GM12878 (cell line): Measurements from ENCODE around the gene PKD1. TPM values are rescaled to one million over a fixed set of nuclear protein-coding genes. Genes with fewer than 3 reads are reported as not detected.

Source experiments
- ATAC-seq: fragments of 200-7000 bp; cut with Tn5 transposase; 3 replicates; pipeline ENCODE4 v1.9.1; 2020; ENCODE audit warnings: mild to moderate bottlenecking, moderate library complexity
- BruUV-seq: library from RNA; stranded (reverse); fragments of 400-500 nt; replicated peaks from 2 replicates; lab custom pipeline; 2021; lab: Mats Ljungman, UMichigan
- CTCF ChIA-PET: fragments of 300-600 bp; sonication (Branson Sonifier 250); formaldehyde crosslinking; extraction: SDS; loops from one replicate; lab custom pipeline; 2021; ENCODE audit warnings: inconsistent platforms; lab: Yijun Ruan, JAX
- POLR2A ChIA-PET: fragments of 350-600 bp; formaldehyde crosslinking; extraction: SDS; loops from one replicate; lab custom pipeline; 2021; ENCODE audit warnings: inconsistent platforms; lab: Charles Lee
- RAD21 ChIA-PET: fragments of 300-600 bp; sonication (Branson Sonifier 250); formaldehyde crosslinking; loops from one replicate; lab custom pipeline; 2023; ENCODE audit warnings: antibody characterized with exemption; ENCODE audit not compliant: unreplicated experiment; lab: Charles Lee
- SMC1A ChIA-PET: fragments of 300-600 bp; sonication (Branson Sonifier 250); formaldehyde crosslinking; loops from one replicate; lab custom pipeline; 2023; ENCODE audit not compliant: unreplicated experiment, uncharacterized antibody; lab: Charles Lee
- DNase-seq: peaks from one replicate; pipeline ENCODE4 v3.0.0-alpha.2; 2011; ENCODE audit warnings: low read depth, low spot score
- FAIRE-seq: peaks from 3 replicates; lab custom pipeline; 2011; peaks lifted over from hg19 to GRCh38; lab: Jason Lieb, UNC
- H2AFZ ChIP-seq: 2 replicates; pipeline ENCODE4 v1.6.0; 2011; ENCODE audit warnings: low read depth, low read length, control low read depth; ENCODE audit not compliant: control insufficient read depth
- H3K27ac ChIP-seq: 2 replicates; pipeline ENCODE4 v1.5.1; 2011; ENCODE audit warnings: control low read depth; ENCODE audit not compliant: control insufficient read depth, insufficient read depth
- H3K27me3 ChIP-seq, 2 experiments: replicated peaks in 1 of 2; 2 replicates each; pipeline versions ENCODE4 v1.6.0 to v1.6.1; 2011; ENCODE audit warnings: low read length in 1 of 2; ENCODE audit not compliant: control insufficient read depth in 2 of 2, insufficient read depth in 2 of 2
- H3K36me3 ChIP-seq, 2 experiments: 2 replicates each; pipeline ENCODE4 v1.5.1; 2011; ENCODE audit warnings: low read length in 1 of 2; ENCODE audit not compliant: control insufficient read depth in 2 of 2, insufficient read depth in 2 of 2
- H3K4me1 ChIP-seq: 2 replicates; pipeline ENCODE4 v1.6.1; 2011; ENCODE audit warnings: mild to moderate bottlenecking, low read length, moderate library complexity, mixed read lengths; ENCODE audit not compliant: control insufficient read depth, insufficient read depth
- H3K4me2 ChIP-seq: 2 replicates; pipeline ENCODE4 v1.6.0; 2011; ENCODE audit warnings: control low read depth; ENCODE audit not compliant: control insufficient read depth, insufficient read depth
- H3K4me3 ChIP-seq: fragments of 200-600 bp; sonication (generic); 2 replicates; pipeline ENCODE4 v1.5.1; 2016
- H3K79me2 ChIP-seq: 2 replicates; pipeline ENCODE4 v1.6.0; 2011; ENCODE audit warnings: low read length; ENCODE audit not compliant: control insufficient read depth, insufficient read depth
- H3K9ac ChIP-seq: 2 replicates; pipeline ENCODE4 v1.8.0; 2011; ENCODE audit warnings: low read length, control low read depth, mixed read lengths; ENCODE audit not compliant: control insufficient read depth, insufficient read depth
- H3K9me3 ChIP-seq: replicated peaks from 3 replicates; pipeline ENCODE4 v1.5.1; 2011; ENCODE audit warnings: mild to moderate bottlenecking, low read length; ENCODE audit not compliant: control insufficient read depth, insufficient read depth
- H4K20me1 ChIP-seq: 2 replicates; pipeline ENCODE4 v1.6.0; 2011; ENCODE audit not compliant: control insufficient read depth, insufficient read depth
- BHLHE40 ChIP-seq, 2 experiments: fragments of 450-650 bp in 1 of 2; IDR thresholded peaks; 2 replicates each; pipeline ENCODE4 v1.6.1; 2011 to 2017; ENCODE audit warnings: low read depth in 2 of 2, borderline replicate concordance in 1 of 2, improper control_type of control experiment in 1 of 2, low read length in 1 of 2, mild to moderate bottlenecking in 1 of 2
- EZH2 ChIP-seq: IDR thresholded peaks from 2 replicates; pipeline ENCODE4 v1.6.1; 2012; ENCODE audit warnings: low read depth, mild to moderate bottlenecking, control low read depth, inconsistent platforms, low read length, borderline replicate concordance; ENCODE audit not compliant: control insufficient read depth
- MEF2B ChIP-seq: fragments of 450-650 bp; IDR thresholded peaks from 2 replicates; pipeline ENCODE4 v1.6.1; 2018; ENCODE audit warnings: mild to moderate bottlenecking, moderate library complexity; ENCODE audit not compliant: partially characterized antibody, poor library complexity, severe bottlenecking
- NKRF ChIP-seq: fragments of 450-650 bp; conservative IDR thresholded peaks from 2 replicates; pipeline ENCODE4 v1.6.1; 2017; ENCODE audit warnings: mild to moderate bottlenecking, moderate library complexity
- SMARCA5 ChIP-seq: fragments of 450-650 bp; IDR thresholded peaks from 2 replicates; pipeline ENCODE4 v1.6.1; 2017; ENCODE audit warnings: mild to moderate bottlenecking
- TCF12 ChIP-seq: IDR thresholded peaks from 2 replicates; pipeline ENCODE4 v1.6.1; 2011; ENCODE audit warnings: low read depth, mild to moderate bottlenecking, low read length
- ZNF687 ChIP-seq: fragments of 450-650 bp; IDR thresholded peaks from 2 replicates; pipeline ENCODE4 v1.6.1; 2017; ENCODE audit warnings: mild to moderate bottlenecking, moderate library complexity
- WGBS: methylation state at CpG from one replicate; pipeline ENCODE4 v1.1.6; 2016; ENCODE audit warnings: low lambda C conversion rate; ENCODE audit not compliant: insufficient replicate concordance, insufficient coverage; ENCODE audit errors: missing lambda C conversion rate; 5-methylcytosine and 5-hydroxymethylcytosine counted together
- in situ Hi-C: fragments of 300-500 bp; cut with MboI; formaldehyde crosslinking; loops from 9 replicates; pipeline ENCODE4 v1.14.3; 2018; ENCODE audit warnings: mixed read lengths
- intact Hi-C: fragments of 100-400 bp; cut with micrococcal nuclease; formaldehyde crosslinking; loops from one replicate; pipeline ENCODE4 v1.14.2; 2022; ENCODE audit not compliant: unreplicated experiment
- polyA plus RNA-seq, 11 experiments: library from polyadenylated mRNA; depleted of rRNA in 4 of 11; unstranded in 6 of 11; stranded (reverse) in 5 of 11; fragments of >200 nt; fragmentation: Nextera tagmentation in 4 of 11; fragmentation: Illumina TruSeq in 1 of 11; extraction: Ambion mirVana in 4 of 11; extraction: Trizol in 1 of 11; gene quantifications; 1 replicate in 1 of 11; 2 replicates in 10 of 11; pipeline versions ENCODE4 v1.2.1 to v1.2.3, GENCODE V29; 2011 to 2016; ENCODE audit warnings: inconsistent platforms in 2 of 11, missing spikeins in 2 of 11, low read depth in 1 of 11
- total RNA-seq, 4 experiments: library from RNA; depleted of rRNA in 3 of 4; stranded (reverse); fragments of >200 nt in 3 of 4; fragmentation: Illumina TruSeq in 1 of 4; extraction: Trizol in 1 of 4; gene quantifications; 2 replicates each; pipeline versions ENCODE4 v1.2.1 to v1.2.3, GENCODE V29; 2013 to 2021
- TF ChIP-seq, protein P1 (sequence below): IDR thresholded peaks from 2 replicates; pipeline ENCODE4 v1.6.1; 2011; ENCODE audit warnings: mild to moderate bottlenecking, low read depth, low read length, moderate library complexity; ENCODE audit not compliant: insufficient replicate concordance

The PKD1 gene
- total and polyA plus RNA-seq, 10 of the 15 experiments (the other 5 are each of a cell fraction or from before 2014, with no cell fraction given), result 0.11 to 62.0 (median 6.1) TPM

DNA sequence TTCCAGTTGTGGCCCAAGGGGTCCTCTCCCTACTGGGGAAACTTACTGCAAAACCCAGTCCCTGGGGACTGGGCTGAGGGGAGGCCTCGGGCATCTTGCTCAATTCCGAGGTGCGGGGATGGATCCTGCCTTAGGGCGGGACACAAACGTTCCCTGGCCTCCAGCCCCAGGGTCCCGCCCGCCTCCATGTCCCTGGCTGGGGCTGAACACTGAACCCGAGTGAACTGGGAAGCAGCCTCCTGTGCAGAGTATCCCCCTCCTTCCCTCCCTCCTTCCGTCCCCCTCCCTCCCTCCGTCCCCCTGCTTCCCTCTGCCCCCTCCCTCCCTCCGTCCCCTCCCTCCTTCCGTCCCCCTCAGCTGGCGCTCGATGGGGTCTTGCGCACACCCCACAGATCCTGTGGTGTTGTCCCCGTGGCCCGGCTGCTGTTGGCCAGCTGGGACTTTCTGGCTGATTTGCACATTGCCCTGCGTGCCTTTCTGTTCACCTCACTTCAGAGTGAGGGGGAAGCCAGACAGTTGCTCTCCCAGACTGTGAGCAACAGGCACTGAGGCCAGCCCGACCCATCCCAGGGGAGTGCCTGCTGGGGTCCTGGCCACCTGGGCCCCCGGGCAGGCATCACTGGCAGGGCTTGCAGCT, 25.3 kb upstream of the PKD1 start:
- no peak for FAIRE-seq
- WGBS, result under 1% methylated on average over 14 of the region's 20 CpGs
- BruUV-seq, result no TSS peak
- no peak for DNase-seq
- no peaks in the 10 kb centered on the region; the same call in 2 of the 3 replicates for H3K9me3 ChIP-seq
- H4K20me1 ChIP-seq, result no peaks in the 10 kb centered on the region
- peak; percentile 62 for ATAC-seq
- POLR2A ChIA-PET, result interaction anchor here (0.5 to 1.3 kb wide), 4 partner anchors 9 to 327 kb away, joined by 3 to 7 read pairs (median 4); no protein-coding TSS in a partner anchor
- no peaks in the 10 kb centered on the region for H3K27me3 ChIP-seq
- H3K79me2 ChIP-seq, result peaks cover 69% of the 10 kb centered on the region
- peaks cover 0 to 8% of the 10 kb centered on the region in 2 experiments; a peak in 2 of 4 replicates for H3K36me3 ChIP-seq
- no peak overlapping the region for H2AFZ ChIP-seq
- peak overlapping the region; percentile 64 for H3K9ac ChIP-seq
- SMC1A ChIA-PET, result no interaction called here
- intact Hi-C loops, result no loop called here
- H3K4me2 ChIP-seq, result 0 out of 2 replicates have a peak overlapping the region, but pooled peaks have one; percentile 26
- peaks cover 26% of the 10 kb centered on the region for H3K4me1 ChIP-seq
- RAD21 ChIA-PET, result no interaction called here
- peak overlapping the region; percentile 24; the same call in 1 of the 2 replicates for H3K4me3 ChIP-seq
- CTCF ChIA-PET, result interaction anchor here (0.8 to 1.9 kb wide), 2 partner anchors 8 to 20 kb away, joined by 4 to 5 read pairs; no protein-coding TSS in a partner anchor
- in situ Hi-C loops, result no loop called here
- H3K27ac ChIP-seq, result peak overlapping the region; percentile 55; the same call in 1 of the 2 replicates
- TF ChIP-seq TCF12, result peak; percentile 28; the same call in 1 of the 2 replicates
- no peak for TF ChIP-seq EZH2
- TF ChIP-seq, protein P1, sequence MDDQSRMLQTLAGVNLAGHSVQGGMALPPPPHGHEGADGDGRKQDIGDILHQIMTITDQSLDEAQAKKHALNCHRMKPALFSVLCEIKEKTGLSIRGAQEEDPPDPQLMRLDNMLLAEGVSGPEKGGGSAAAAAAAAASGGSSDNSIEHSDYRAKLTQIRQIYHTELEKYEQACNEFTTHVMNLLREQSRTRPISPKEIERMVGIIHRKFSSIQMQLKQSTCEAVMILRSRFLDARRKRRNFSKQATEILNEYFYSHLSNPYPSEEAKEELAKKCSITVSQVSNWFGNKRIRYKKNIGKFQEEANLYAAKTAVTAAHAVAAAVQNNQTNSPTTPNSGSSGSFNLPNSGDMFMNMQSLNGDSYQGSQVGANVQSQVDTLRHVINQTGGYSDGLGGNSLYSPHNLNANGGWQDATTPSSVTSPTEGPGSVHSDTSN, result no peak
- TF ChIP-seq SMARCA5, result 0 out of 2 replicates have a peak, but pooled peaks have one; percentile 21
- TF ChIP-seq MEF2B, result peak; percentile 76
- TF ChIP-seq BHLHE40 (IDR thresholded peaks at IDR 0.05; ENCODE audit: borderline replicate concordance in 1 of 2, low read depth in 2 of 2, low read length in 1 of 2), result 0 out of 4 replicates have a peak, but pooled peaks of 1 of the 2 experiments have one; percentile 10
- no peak for TF ChIP-seq NKRF
- peak; percentile 39 for TF ChIP-seq ZNF687
